ENCODE measurements around the gene LELP1.

DNA sequence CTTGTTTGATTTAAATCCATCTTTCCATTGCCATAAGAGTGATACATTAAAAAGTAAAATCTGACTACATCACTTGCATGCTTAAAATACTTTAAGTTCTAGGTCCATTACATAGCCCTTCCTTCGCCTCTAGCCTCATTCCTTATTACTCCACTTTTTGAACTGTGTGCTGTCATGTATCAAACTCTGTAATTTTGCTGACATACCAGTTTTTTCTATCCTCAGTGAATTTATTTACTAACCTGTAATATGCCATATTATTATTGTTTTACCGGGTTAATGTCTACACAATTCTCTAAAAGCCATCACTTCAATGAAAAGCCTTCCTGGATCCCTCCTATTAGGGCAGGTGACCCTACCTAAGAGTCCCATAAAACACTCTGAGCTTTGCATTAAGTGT, 47.7 kb upstream of the LELP1 start:
- TF ChIP-seq POLR2AphosphoS5 (IDR thresholded peaks at IDR 0.05) (no peak), POLR2A (IDR thresholded peaks at IDR 0.05) (no peak)
